H1 (cell line): ENCODE data around the gene GPR176. TPM values are rescaled to one million over a fixed set of nuclear protein-coding genes. Genes with fewer than 3 reads are reported as not detected.

Source experiments
- MAX ChIP-seq: IDR thresholded peaks from 2 replicates; pipeline ENCODE4 v1.6.1; 2012; ENCODE audit warnings: inconsistent platforms
- polyA plus RNA-seq, 7 experiments: library from polyadenylated mRNA; depleted of rRNA in 3 of 7; stranded (reverse) in 5 of 7; unstranded in 2 of 7; fragments of >200 nt in 5 of 7; fragments of 200-250 nt in 2 of 7; gene quantifications; 1 replicate in 5 of 7; 2 replicates in 1 of 7; 4 replicates in 1 of 7; pipeline versions ENCODE4 v1.2.1 to v1.2.3, GENCODE V29; 2011 to 2013; ENCODE audit warnings: missing spikeins in 2 of 7, mixed read lengths in 2 of 7
- total RNA-seq: library from RNA; stranded (reverse); fragmentation: NEBNext Ultra II Directional; extraction: Animal tissue kit (Norgen Biotek cat#: 25700); gene quantifications from 2 replicates; pipeline ENCODE4 v1.2.1, GENCODE V29; 2021

Gene GPR176
- total and polyA plus RNA-seq, 2 of the 8 experiments (the other 6 are each of a cell fraction or from before 2014, with no cell fraction given): 190 to 281 TPM

DNA sequence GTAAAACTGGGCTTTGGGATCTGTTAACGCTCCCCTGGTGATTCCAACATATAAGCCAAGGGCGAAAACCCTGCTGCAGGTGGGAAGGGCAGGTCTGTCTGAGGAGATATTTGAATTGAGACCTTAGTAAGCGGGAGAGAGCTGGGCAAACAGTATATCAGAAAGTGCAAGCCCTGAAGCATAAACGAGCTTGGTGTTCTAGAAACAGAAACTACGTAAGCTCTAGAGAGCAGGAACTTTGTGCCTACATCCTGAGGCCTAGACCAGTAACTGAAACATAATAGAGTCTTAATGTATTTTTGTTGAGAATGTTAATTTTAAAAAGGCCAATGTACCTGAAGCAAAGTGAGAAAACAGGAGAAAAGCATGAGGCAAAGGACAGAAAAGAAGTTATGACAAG is 74.5 kb downstream of the GPR176 start (continued):
- TF ChIP-seq MAX: no peak
